GOT3 (cell line): Measurements from ENCODE around the gene ARAP3.
"Not testable (repeated sequence)": the region's sequence is repeated elsewhere in the genome, so short reads cannot be mapped to it uniquely, and the experiment has no call there.

ENCODE experiments used
- DNase-seq: peaks from one replicate; lab custom pipeline; 2025; ENCODE audit warnings: mixed read lengths; lab: John Stamatoyannopoulos, UW

ARAP3 gene

DNA sequence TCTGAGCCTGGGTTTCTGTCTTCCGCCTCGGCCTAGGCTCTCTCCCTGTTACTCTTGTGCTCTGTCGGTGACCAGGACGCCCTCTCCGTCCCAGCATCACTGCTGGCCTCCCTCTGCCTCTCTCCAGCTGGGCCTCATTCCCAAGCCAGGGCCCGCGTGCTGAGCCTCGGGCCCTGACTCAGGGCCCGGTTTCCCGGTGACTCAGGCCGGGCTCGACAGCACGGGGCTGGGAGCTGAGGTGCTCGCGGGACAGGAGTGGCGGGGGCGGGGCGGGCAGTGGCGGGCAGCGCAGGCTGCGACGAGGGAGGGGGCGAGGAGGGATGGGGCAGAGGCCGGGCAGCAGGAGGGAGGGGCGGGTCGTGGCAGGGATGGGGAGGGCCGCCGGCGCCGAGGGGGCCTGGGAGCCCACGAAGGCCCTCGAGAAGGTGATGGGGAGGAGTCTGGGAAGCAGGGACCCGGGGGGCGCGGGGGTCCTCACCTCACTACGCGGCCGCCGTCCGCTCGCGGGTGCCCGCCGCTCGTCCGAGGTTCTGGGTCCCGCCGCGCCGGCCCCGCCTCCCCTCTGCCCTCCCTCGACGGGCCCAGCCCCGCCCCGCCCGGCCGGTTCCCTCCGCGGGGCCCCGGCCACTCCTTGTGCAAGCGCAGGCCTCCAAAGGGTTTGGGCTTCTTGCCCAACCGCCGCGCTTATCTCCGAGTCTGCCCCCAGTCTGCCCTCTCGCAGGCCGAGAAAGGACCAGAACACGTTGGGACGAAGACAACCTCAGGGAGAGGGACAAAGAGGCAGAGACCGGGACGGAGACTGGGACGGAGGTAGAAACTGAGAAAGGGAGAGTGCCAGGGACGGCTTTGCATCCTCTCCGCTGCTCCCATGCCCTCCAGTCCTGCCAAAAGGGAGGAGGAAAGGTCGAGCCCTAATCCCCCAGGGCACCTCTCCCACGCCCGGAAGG lies at the start of gene ARAP3:
ARAP3 (minus strand) TSS at position 536 of the 947 bp plus-strand sequence. CDS start 1,744 bp downstream, outside the sequence.
- DNase-seq, result peak; percentile 63

- no peak for DNase-seq
These were observed 47.5 kb upstream of the ARAP3 start for GRCh38 chr5:141729387-141730006.

GRCh38 chr5:141725891-141726290 lies 43.9 kb upstream of the ARAP3 start:
- no peak for DNase-seq

DNA sequence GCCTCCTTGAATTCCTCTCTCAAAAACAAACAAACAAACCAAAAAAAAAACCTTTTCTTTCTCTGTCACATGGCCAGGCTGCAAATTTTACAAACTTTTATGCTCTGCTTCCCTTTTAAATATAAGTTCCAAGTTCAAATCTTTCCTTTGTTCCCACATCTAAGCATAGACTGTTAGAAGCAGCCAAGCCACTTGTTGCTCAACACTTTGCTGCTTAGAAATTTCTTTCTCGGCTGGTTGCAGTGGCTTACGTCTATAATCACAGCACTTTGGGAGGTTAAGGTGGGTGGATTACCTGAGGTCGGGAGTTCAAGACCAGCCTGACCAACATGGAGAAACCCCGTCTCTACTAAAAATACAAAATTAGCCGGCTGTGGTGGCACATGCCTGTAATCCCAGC lies 43.1 kb upstream of the ARAP3 start:
- DNase-seq, result not testable (repeated sequence)

DNA sequence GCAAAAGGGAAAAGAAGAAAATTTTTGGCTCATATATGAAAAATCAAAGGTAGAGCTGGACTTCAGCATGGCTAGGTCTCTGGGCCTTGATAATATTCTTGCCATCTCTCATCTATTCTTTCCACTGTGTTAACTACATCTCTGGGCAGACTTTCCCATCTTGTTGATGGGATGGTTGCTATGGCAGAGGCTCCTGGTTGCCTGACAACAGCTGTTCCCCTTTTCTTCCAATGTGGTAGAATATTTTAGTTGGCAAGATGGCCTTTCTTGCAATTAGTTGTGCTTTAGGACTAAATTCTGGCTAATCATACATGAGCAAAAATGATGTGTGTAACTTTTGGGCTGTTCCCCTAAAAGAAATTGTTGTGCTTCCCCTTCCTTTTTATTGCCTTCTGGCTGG lies 40.2 kb upstream of the ARAP3 start:
- no peak for DNase-seq

DNA sequence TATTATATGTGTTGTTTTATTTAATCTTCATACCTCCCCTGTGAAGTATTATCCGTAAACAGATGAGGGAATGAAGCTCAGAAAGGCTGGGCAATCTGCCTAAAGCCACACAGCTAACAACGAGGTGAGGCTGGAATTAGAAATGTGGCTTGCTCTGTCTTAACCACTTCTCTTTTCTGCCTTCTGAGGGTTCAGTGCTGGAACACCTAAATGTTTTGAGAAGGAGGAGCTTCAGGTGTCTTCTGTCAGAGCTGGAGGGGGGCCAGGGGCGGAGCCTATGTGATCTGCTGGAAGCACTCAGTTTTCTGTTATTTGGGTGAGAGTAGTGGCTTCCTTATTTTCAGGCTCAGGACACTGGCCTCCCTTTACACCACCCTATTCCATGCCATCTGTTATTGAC lies 35.0 kb upstream of the ARAP3 start:
- DNase-seq, result no peak

- no peak for DNase-seq
These were observed 34.4 kb upstream of the ARAP3 start for GRCh38 chr5:141716468-141716867.

- DNase-seq, result no peak
These were observed 34.0 kb upstream of the ARAP3 start for GRCh38 chr5:141716009-141716408.

- DNase-seq, result no peak
These were observed 33.4 kb upstream of the ARAP3 start for GRCh38 chr5:141715346-141715905.

GRCh38 chr5:141714542-141715310 lies 32.7 kb upstream of the ARAP3 start:
- DNase-seq, result no peak

- no peak for DNase-seq
These were observed 31.7 kb upstream of the ARAP3 start for GRCh38 chr5:141713616-141714309.

DNA sequence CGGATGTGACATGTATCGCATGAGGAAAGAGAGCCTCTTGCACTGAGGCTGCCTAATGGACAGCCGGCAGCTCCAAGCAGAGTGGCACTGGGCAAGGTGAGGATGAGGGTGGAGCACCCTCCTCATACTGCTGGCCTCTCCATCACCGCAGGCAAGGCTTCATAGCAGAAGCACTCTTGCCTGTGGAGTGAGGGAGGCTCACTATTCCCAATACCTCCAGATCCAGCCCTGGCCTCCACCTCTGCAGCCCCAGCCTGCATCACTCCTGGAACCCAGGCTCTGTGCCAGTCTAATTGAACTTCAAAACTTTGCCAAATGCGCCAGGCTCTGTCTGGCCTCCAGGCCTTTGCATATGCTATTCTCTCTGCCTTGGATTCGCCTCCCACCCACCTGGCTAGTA lies 29.7 kb upstream of the ARAP3 start:
- no peak for DNase-seq

DNA sequence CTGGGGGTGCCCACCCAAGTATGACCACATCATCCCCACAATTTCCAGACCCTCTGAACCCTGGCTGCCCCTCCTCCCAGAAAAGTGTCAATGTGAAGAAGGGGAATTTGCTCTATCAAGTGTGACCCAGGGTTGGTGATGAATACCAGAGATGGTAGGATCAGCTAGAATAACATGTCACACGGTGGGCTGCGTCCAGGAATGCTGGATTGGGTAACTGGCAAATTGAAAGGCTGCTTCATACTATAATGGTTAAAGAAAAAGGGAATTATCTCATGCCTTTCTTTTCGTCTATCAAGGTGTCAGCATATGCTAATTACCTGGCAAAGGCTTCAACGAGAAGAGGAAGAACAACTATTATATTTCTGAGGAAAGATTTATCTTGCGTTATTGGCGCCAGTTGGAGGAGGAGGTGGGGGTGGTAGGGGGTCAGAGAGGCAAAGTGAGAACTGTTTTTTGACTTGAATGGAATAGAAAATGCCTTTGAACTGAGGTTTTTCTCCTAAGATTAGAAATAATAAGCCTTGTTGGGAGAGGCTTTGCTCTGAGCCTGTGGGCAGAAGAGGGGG lies 27.8 kb upstream of the ARAP3 start:
- no peak for DNase-seq

- DNase-seq, result no peak
These were observed 26.0 kb upstream of the ARAP3 start for GRCh38 chr5:141708016-141708415.

DNA sequence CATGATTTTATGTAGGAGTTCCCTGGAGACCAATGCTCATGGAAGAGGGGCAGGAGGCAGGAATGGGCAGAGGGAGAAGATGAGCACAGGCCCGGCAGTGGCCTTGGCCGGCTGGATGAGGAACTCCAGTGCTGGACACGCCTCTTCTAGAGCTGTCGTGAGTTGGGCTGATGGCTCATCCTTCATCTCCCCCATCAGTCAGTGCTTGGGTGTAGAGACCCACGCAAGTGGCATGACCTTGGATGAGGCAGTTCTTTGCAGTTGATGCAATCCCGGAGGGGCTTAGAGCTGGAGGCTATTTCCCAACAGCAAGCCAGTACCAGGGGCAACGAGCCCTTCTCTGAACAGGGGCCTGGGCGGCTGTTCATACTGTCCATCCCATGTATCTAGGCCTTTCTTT lies 25.5 kb upstream of the ARAP3 start:
- DNase-seq, result no peak

- no peak for DNase-seq
These were observed 24.1 kb upstream of the ARAP3 start for GRCh38 chr5:141706121-141706520.

GRCh38 chr5:141705469-141705868 lies 23.4 kb upstream of the ARAP3 start:
- no peak for DNase-seq

DNA sequence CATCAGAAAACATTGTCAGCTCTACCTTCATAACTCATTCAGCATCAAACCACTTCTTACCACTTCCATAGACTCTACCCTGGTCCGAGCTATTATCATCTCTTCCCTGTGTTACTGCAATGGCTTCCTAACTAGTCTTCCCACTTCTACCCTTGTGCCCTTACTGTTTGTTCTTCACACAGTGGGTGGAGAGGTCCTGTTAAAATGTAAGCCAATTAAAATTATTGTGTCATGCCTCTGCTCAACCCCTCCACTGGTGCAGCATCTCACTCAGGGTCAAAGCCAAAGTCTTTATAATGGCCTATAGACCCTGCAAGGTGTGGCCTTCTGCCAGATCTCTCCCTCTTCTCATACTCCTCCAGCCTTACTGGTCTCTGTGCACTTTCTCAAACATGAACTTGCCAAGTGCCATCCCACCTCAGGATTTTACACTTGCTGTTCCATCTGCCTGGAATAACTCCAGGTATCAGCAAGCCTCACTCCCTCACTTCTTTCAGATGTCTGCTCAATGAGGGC lies 22.8 kb upstream of the ARAP3 start:
- no peak for DNase-seq

- DNase-seq, result no peak
These were observed 21.1 kb upstream of the ARAP3 start for GRCh38 chr5:141703133-141703561.

GRCh38 chr5:141701360-141702119 lies 19.5 kb upstream of the ARAP3 start:
- DNase-seq, result no peak
